Measurements from ENCODE around the gene RUNX1. TPM values are rescaled to one million over a fixed set of nuclear protein-coding genes. Genes with fewer than 3 reads are reported as not detected.

Gene RUNX1
- total and polyA plus RNA-seq, 2 of the 13 experiments (the other 11 are each of a cell fraction or from before 2014, with no cell fraction given) = 5.4 to 6.4 TPM

DNA sequence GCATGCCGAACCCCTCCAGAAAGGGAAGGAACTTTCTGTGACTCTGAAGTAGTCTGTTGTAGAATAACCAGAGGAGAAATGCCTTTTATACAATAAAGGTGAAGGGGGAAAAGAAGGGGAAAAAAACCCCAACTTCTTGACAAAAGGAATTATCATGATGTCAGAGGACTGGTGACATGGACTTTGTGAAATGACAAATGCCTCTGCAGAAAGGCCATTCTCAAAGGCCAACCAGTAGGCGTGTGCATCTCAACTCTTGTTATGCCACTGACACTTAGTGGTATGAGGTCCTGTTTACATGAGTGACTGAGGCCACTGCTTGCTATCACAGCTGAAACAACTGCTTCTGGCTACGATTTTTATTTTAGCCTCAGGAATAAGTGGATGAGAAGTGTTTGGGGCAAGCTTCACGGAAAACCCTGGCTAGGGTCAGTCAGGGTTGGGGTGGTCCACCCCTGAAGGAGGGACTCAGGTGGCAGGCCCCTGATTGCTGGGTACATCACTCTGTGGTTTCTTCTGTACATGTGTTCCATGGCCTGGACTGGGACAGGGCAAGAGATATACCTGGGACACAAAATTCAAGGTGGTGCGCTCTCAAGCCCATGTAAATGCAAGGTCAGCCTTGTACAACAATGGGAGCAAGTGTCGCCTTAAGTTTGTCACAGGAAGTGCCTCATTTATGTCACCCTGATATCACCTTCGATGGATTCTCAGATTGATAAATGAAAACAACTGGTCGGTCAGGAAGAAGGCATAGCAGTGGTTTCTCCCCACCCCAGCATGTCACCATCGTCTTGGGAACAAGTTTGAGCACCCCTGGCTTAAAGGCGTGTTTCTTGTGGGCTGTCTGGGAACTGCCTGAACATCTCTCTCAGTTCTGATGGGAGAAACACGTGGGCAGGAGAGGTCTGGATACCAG, 12.4 kb downstream of the RUNX1 start:
- Histone ChIP-seq H3K79me2 (ENCODE audit: insufficient read depth, low read length) (no peaks in the 10 kb centered on the region), H3K4me1 (ENCODE audit: insufficient read depth, low read length) (peaks cover 55% of the 10 kb centered on the region), H3K9me3 (ENCODE audit: low read length) (no peaks in the 10 kb centered on the region), H4K20me1 (ENCODE audit: insufficient read depth, low read length) (no peaks in the 10 kb centered on the region), H3K9ac (ENCODE audit: insufficient read depth, low read depth, low read length) (no peak overlapping the region), H3K27me3 (ENCODE audit: control insufficient read depth in 1 of 2, insufficient read depth in 2 of 2, low read length in 2 of 2) (no peaks in the 10 kb centered on the region), H3K36me3 (replicated peaks in 1 of 2; ENCODE audit: control insufficient read depth in 1 of 2, insufficient read depth in 2 of 2, low read length in 2 of 2) (no peaks in the 10 kb centered on the region), H3K4me3 (replicated peaks in 1 of 3; ENCODE audit: insufficient read depth in 1 of 3, low read depth in 2 of 3, low read length in 3 of 3) (no peak overlapping the region), H2AFZ (ENCODE audit: low read length) (no peak overlapping the region), H3K27ac (ENCODE audit: extremely low read length, insufficient read depth, low read length) (no peak overlapping the region), H3K4me2 (ENCODE audit: low read depth, low read length) (no peak overlapping the region)
- intact Hi-C loops (cut with micrococcal nuclease; ENCODE audit: unreplicated experiment) = no loop called here
- WGBS (ENCODE audit: low lambda C conversion rate) = 94% methylated on average over 6 of the region's 11 CpGs
- DNase-seq (ENCODE audit: low spot score) (peak; percentile 32), ATAC-seq (peak; percentile 28; the same call in 1 of the 3 replicates), FAIRE-seq (peak; percentile 30)
- no TSS peak for BruUV-seq (replicated peaks)
- ChIA-PET CTCF (ENCODE audit: low intra/inter-chr PET ratio, low total read pairs) (no interaction called here), POLR2A (no interaction called here)
- in situ Hi-C loops (cut with HindIII; ENCODE audit: extremely low pct_ligation_motif_present, low pct_unique_long_range_greater_than_20kb) = no loop called here
- TF ChIP-seq, protein P1, sequence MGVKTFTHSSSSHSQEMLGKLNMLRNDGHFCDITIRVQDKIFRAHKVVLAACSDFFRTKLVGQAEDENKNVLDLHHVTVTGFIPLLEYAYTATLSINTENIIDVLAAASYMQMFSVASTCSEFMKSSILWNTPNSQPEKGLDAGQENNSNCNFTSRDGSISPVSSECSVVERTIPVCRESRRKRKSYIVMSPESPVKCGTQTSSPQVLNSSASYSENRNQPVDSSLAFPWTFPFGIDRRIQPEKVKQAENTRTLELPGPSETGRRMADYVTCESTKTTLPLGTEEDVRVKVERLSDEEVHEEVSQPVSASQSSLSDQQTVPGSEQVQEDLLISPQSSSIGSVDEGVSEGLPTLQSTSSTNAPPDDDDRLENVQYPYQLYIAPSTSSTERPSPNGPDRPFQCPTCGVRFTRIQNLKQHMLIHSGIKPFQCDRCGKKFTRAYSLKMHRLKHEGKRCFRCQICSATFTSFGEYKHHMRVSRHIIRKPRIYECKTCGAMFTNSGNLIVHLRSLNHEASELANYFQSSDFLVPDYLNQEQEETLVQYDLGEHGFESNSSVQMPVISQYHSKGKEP (CRISPR knock-in tag; IDR thresholded peaks at IDR 0.05) = no peak
- TF ChIP-seq CREBL2 (CRISPR knock-in tag; IDR thresholded peaks at IDR 0.05; ENCODE audit: borderline replicate concordance) (no peak), CTCF (CRISPR knock-in tag; IDR thresholded peaks at IDR 0.05) (peak; percentile 18), ZNF333 (CRISPR knock-in tag; IDR thresholded peaks at IDR 0.05; ENCODE audit: borderline replicate concordance) (no peak), ZNF296 (CRISPR knock-in tag; conservative IDR thresholded peaks at IDR 0.05) (no peak)

Measured in HepG2 (cell line).